MV-4-11 (cell line): ENCODE results near the gene ZIC3.

Experiments used
- DNase-seq: peaks from one replicate; lab custom pipeline; 2025; lab: John Stamatoyannopoulos, UW

Gene ZIC3

DNA sequence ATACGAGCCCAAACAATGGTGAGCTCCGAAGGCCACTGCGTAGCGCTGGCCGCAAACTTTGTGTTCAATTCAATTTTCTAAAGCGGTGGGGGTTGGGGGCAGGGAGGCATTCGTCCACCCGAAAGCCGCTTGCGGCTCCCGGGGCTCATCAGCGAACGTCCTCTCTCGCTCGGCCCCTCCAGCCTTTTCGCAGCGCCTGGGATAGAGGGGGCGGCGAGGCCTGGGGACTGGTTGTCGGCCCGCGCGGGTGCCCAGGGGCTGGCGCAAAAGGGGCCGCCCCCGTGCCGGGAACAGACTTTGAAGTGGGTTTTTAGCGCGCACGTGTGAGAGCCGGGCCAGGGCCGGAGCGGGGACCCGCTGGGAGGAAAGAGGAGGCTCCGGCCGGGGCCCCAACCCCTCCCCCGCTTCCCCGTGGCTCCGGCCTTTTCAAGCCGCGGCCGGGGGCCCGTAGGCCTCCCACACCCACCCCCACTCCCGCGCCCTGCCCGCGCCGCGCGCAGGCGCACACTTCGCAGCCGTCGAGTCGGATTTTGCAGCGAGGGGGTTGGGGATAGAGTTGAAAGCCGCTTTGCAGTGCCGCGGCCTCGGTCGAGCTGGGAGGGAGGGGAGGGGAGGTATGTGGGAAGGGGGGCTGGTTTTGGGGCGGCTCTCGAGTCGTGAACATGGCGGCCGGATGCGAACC lies 8.3 kb downstream of the ZIC3 start:
- DNase-seq, result no peak

DNA sequence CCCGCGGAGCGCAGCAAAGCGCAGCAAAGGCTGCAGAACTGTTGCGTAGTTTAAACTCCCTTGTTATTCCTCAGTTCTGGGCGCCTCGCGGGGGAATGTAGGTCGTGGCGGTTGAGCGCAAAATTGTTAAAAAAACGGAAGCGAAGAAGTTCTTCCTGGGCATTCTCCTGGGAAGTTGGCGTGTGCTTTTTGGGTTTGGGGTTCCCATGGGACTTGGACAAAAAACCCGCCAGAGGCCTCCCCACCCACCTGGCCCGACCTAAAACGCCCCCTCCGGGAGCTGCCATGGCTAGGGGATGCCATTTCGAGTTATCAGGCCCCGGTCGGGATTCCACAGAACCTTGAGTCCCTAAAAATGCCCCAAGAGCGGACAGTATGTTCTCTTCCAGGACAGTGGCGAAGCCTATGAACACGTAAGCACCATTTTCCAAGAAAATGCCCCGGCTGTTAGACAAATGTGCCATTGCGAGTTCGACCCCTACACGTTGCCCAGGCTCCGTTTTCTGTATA lies 8.9 kb downstream of the ZIC3 start:
- DNase-seq, result no peak

DNA sequence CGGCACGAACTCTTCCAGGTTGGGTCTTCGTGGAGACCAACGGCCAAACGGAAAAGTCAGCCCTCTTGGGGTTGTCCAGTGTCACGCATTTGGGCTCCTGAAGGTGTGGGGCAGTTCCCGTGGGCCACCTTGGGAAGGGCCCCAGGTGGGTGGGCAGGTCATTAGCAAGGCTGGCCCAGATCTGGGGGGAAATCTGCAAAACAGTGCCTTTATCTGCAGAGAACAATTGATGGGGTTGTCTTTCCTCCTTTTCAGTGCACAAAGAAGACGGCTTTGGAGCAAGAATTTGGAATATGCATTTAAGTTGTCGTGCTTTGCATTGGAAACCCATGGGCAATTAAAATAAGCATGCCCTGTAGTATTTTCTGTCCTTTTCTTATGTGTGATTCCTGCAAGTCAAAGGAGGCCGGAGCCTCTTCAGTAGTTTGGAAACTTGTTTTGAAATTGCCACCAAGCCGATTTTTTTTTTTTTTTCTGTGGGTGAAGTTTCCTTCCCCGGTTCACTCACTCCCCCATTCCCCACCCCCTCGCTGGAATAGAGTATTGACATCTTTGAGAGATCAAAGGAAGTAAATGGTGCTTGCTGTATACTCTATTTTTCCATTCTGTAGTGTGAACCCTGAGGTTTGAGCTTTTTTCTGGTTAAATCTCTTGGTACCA lies 9.8 kb downstream of the ZIC3 start:
- DNase-seq, result no peak

DNA sequence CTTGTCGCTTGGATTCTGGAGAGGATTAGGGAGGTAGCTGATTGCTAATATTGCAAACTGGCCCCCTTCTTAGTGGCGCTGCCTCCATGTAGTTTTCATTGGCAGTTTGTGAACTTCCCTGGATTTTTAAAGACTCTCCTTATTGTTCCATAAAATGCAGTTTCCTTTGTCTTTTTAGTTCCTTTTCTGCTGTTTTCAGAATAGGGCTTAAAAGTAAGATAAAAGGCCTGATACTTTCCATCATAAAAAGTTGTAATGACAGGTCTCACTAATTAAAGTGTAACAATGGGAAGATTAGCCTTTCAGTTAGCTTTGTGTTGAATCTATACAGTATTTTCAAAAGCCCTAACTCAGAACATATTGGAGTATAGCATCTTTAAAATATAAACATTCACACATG lies 21.2 kb downstream of the ZIC3 start:
- no peak for DNase-seq

DNA sequence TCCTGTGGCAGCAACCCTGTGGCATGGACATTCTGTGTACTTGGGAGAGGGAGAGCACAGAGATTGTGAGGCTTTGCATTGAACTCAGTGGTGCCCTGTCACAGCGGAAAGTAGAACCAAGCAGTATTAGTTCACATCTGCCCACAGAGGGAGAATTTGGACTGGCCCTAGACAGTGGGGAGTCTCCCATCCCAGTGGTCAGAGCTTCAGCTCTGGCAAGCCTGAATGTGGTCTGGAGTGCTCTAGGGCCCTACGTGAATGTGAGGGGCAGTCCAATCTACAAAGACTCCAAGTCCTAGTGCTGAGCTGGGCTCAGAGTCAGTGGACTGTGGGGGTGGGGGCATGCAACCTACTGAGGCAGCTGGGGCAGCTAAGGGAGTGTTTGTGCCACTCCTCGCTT lies 34.8 kb downstream of the ZIC3 start:
- no peak for DNase-seq
